HepG2 (cell line): ENCODE measurements around the gene HOXD3. TPM values are rescaled to one million over a fixed set of nuclear protein-coding genes. Genes with fewer than 3 reads are reported as not detected.
A peak's percentile ranks its signal among the peaks of the same experiment; 100 is the strongest.

Experiments
- E2F1 ChIP-seq: sonication (generic); formaldehyde crosslinking; IDR thresholded peaks from 2 replicates; pipeline ENCODE4 v1.5.0; 2020; ENCODE audit warnings: missing genetic modification reagents
- ELF3 ChIP-seq: IDR thresholded peaks from 2 replicates; pipeline ENCODE4 v1.6.1; 2016; ENCODE audit warnings: missing genetic modification reagents, missing compliant biosample characterization
- FOXP1 ChIP-seq, 2 experiments: fragments of 450-650 bp in 1 of 2; IDR thresholded peaks; 2 replicates each; pipeline ENCODE4 v1.6.1; 2017 to 2018; ENCODE audit warnings: antibody characterized with exemption in 1 of 2
- FUBP1 ChIP-seq: sonication (generic); formaldehyde crosslinking; IDR thresholded peaks from 2 replicates; pipeline ENCODE4 v1.5.1; 2020; ENCODE audit warnings: missing genetic modification reagents, mild to moderate bottlenecking, borderline replicate concordance
- GPBP1L1 ChIP-seq: sonication (generic); formaldehyde crosslinking; IDR thresholded peaks from 2 replicates; pipeline ENCODE4 v1.5.0; 2020; ENCODE audit warnings: mild to moderate bottlenecking, missing genetic modification reagents
- IRF9 ChIP-seq: sonication (generic); formaldehyde crosslinking; IDR thresholded peaks from 2 replicates; pipeline ENCODE4 v1.8.0; 2022; ENCODE audit warnings: missing genetic modification reagents, mild to moderate bottlenecking, borderline replicate concordance
- MEIS2 ChIP-seq: sonication (generic); formaldehyde crosslinking; IDR thresholded peaks from 2 replicates; pipeline ENCODE4 v1.9.0; 2021; ENCODE audit warnings: mild to moderate bottlenecking, missing genetic modification reagents
- NBN ChIP-seq: fragments of 450-650 bp; conservative IDR thresholded peaks from 2 replicates; pipeline ENCODE4 v1.6.1; 2017
- NCOA1 ChIP-seq: sonication (generic); formaldehyde crosslinking; IDR thresholded peaks from 2 replicates; pipeline ENCODE4 v1.9.0; 2021; ENCODE audit warnings: missing genetic modification reagents
- PAWR ChIP-seq: sonication (generic); formaldehyde crosslinking; IDR thresholded peaks from 2 replicates; pipeline ENCODE4 v1.4.0; 2020; ENCODE audit warnings: missing genetic modification reagents, mild to moderate bottlenecking, borderline replicate concordance
- PAX8 ChIP-seq: sonication (generic); formaldehyde crosslinking; IDR thresholded peaks from 2 replicates; pipeline ENCODE4 v1.8.0; 2022; ENCODE audit warnings: mild to moderate bottlenecking, missing genetic modification reagents, borderline replicate concordance
- REST ChIP-seq, 2 experiments: IDR thresholded peaks; 2 replicates each; pipeline ENCODE4 v1.6.1; 2011 to 2012; ENCODE audit warnings: low read length in 2 of 2, borderline replicate concordance in 1 of 2, low read depth in 1 of 2, mild to moderate bottlenecking in 1 of 2, moderate library complexity in 1 of 2
- STAG1 ChIP-seq: sonication (generic); formaldehyde crosslinking; IDR thresholded peaks from 2 replicates; pipeline ENCODE4 v1.4.0; 2020; ENCODE audit warnings: missing genetic modification reagents
- TFDP2 ChIP-seq: sonication (generic); formaldehyde crosslinking; IDR thresholded peaks from 2 replicates; pipeline ENCODE4 v1.4.0; 2020; ENCODE audit warnings: missing genetic modification reagents
- WIZ ChIP-seq: sonication (generic); formaldehyde crosslinking; IDR thresholded peaks from 2 replicates; pipeline ENCODE4 v1.5.1; 2020; ENCODE audit warnings: mild to moderate bottlenecking, missing genetic modification reagents
- ZBTB7A ChIP-seq: sonication (generic); formaldehyde crosslinking; IDR thresholded peaks from 2 replicates; pipeline ENCODE4 v1.8.0; 2022; ENCODE audit warnings: mild to moderate bottlenecking, missing genetic modification reagents
- ZNF230 ChIP-seq: sonication (generic); formaldehyde crosslinking; IDR thresholded peaks from 2 replicates; pipeline ENCODE4 v1.4.0; 2020; ENCODE audit warnings: mild to moderate bottlenecking, missing genetic modification reagents
- polyA plus RNA-seq, 8 experiments: library from polyadenylated mRNA; depleted of rRNA in 3 of 8; stranded (reverse) in 7 of 8; unstranded in 1 of 8; fragments of >200 nt; fragmentation: Illumina TruSeq in 4 of 8; extraction: Trizol in 4 of 8; gene quantifications; 2 replicates each; pipeline versions ENCODE4 v1.2.1 to v1.2.3, GENCODE V29; 2011 to 2016; ENCODE audit warnings: low read depth in 4 of 8, missing spikeins in 1 of 8, mixed read lengths in 1 of 8; ENCODE audit not compliant: insufficient read depth in 1 of 8
- total RNA-seq, 5 experiments: library from RNA; depleted of rRNA; stranded (reverse); fragments of >200 nt; fragmentation: Illumina TruSeq; extraction: Trizol; gene quantifications; 2 replicates each; pipeline ENCODE4 v1.2.3, GENCODE V29; 2016; ENCODE audit warnings: low read depth in 1 of 5
- TF ChIP-seq, protein P1 (sequence below): IDR thresholded peaks from 2 replicates; pipeline ENCODE4 v1.6.1; 2012; ENCODE audit warnings: inconsistent platforms

Gene HOXD3
- total and polyA plus RNA-seq, 2 of the 13 experiments (the other 11 are each of a cell fraction or from before 2014, with no cell fraction given) = 0.05 to 0.09 TPM

- peak; percentile 99 for TF ChIP-seq STAG1
- TF ChIP-seq, protein P1, sequence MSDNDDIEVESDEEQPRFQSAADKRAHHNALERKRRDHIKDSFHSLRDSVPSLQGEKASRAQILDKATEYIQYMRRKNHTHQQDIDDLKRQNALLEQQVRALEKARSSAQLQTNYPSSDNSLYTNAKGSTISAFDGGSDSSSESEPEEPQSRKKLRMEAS = peak; percentile 89
- peak; percentile 91 for TF ChIP-seq TFDP2
- no peak for TF ChIP-seq NBN
- peak; percentile 55; the same call in 1 of the 2 replicates for TF ChIP-seq MEIS2 (CRISPR knock-in tag)
- no peak for TF ChIP-seq NCOA1 (CRISPR knock-in tag)
- peak; percentile 71 for TF ChIP-seq ZNF230 (CRISPR knock-in tag)
- no peak for TF ChIP-seq PAX8 (CRISPR knock-in tag)
- TF ChIP-seq PAWR (CRISPR knock-in tag) = no peak
- no peak for TF ChIP-seq GPBP1L1
- peak; percentile 63; the same call in 1 of the 2 replicates for TF ChIP-seq WIZ (CRISPR knock-in tag)
- TF ChIP-seq ELF3 = peak; percentile 63
- peak; percentile 42; the same call in 1 of the 2 replicates for TF ChIP-seq E2F1 (CRISPR knock-in tag)
- TF ChIP-seq REST (IDR thresholded peaks at IDR 0.05; ENCODE audit: borderline replicate concordance in 1 of 2, low read depth in 1 of 2, low read length in 2 of 2) = no peak
- peak; percentile 67; the same call in 1 of the 2 replicates for TF ChIP-seq IRF9 (CRISPR knock-in tag)
- no peak for TF ChIP-seq FUBP1 (CRISPR knock-in tag)
- TF ChIP-seq ZBTB7A (CRISPR knock-in tag) = no peak
- no peak for TF ChIP-seq FOXP1 (IDR thresholded peaks at IDR 0.05)
- TF ChIP-seq FOXP1 (CRISPR knock-in tag; IDR thresholded peaks at IDR 0.05) = no peak
Observed at GRCh38 chr2:176140513-176141317, 16.4 kb upstream of the HOXD3 start (continued).
